Loucy (cell line): ENCODE data around the gene MYO1D.

Source experiments
- CTCF ChIP-seq: fragments of 200-600 bp; sonication (generic); conservative IDR thresholded peaks from 2 replicates; pipeline ENCODE4 v1.5.1; 2014; ENCODE audit warnings: mild to moderate bottlenecking, antibody characterized with exemption, low read length
- EZH2phosphoT487 ChIP-seq: fragments of 200-600 bp; IDR thresholded peaks from 2 replicates; pipeline ENCODE4 v1.6.1; 2018; ENCODE audit warnings: antibody characterized with exemption, mild to moderate bottlenecking, moderate library complexity, borderline replicate concordance

- TF ChIP-seq EZH2phosphoT487 (no peak), CTCF (no peak)
Measured at GRCh38 chr17:32684087-32684958, 192.6 kb downstream of the MYO1D start.
